ENCODE results near the gene SGK1.

GRCh38 chr6:134278000-134278399 is 39.9 kb downstream of the SGK1 start:
- no peak for TF ChIP-seq EZH2 (IDR thresholded peaks at IDR 0.05)
- no peak for TF ChIP-seq POLR2AphosphoS5 (IDR thresholded peaks at IDR 0.05; ENCODE audit: borderline replicate concordance, low read depth, low read length)
- no peak for TF ChIP-seq FOXP2 (optimal IDR thresholded peaks at IDR 0.05; ENCODE audit: control extremely low read depth, extremely low read length, insufficient read depth)
